Activated naive CD4-positive, alpha-beta T cell treated with anti-CD3 and anti-CD28 coated beads, Interleukin-2, amount 50 U/mL, for 16 hours (primary cell): ENCODE data around the gene ECEL1.
A peak's percentile ranks its signal among the peaks of the same experiment; 100 is the strongest.

Experiments used
- DNase-seq: peaks from one replicate; pipeline ENCODE4 v3.0.0-alpha.2; 2020

ECEL1 gene

GRCh38 chr2:232496501-232497270, 9.1 kb upstream of the ECEL1 start:
- DNase-seq = no peak

- DNase-seq = no peak
Observed at GRCh38 chr2:232495292-232495691, 7.7 kb upstream of the ECEL1 start.

DNA sequence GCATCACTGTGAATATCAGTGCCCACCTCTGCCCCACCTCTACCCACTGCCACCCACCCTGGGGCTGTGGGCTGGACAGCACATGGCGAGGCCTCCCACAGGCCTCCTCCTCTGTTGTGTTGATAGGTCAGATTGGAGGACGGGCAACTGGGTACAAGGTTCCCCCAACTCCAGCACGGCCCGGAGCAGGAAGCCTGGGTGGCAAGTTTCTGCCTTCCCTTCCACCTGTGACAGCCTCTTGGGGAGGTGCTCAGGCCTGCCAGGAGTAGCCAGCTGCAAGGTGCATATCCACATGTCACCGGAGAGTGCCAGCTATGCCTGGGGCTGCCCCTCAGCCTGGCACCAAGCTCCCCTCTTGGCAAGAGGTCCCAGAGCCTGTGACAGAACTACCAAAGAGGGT, 6.9 kb upstream of the ECEL1 start:
- DNase-seq = no peak

DNA sequence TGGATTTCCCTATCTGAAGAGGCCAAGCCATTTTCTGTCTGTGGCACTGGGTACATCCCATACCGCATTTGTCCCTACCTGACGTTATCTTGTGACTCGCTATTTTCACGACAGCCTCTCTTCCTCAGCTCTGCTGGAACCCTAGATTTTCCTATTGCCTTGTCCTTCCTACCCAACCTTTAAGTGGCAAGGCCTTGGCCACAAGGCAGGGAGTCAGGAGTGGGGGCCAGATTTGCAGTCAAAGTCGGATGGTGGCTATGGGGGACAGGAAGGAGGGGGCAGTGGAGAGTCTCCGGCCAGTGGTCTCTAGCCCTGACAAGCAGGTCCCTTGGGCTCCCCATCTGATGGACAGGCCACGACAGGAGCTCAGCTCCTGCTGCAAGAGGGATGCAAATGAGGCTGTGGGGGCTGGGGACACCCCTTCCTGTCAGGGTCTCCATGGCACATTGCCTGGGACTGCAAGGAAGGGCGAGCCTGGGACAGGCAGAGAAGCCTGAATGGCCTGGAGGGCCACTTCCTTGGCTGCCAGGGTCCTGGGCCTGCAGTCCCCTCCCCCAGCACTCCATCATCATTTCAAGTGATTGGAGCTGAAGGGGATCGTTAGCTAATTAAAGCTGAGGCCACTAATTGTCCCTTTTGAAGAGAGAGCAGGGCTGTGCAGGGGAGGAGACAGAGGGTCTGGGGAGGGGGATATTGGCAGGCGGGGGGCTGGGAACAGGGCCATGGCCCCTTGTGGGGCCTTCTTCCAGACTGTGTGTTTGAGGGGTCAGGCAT, 6.3 kb upstream of the ECEL1 start:
- no peak for DNase-seq

GRCh38 chr2:232492963-232493700, 5.5 kb upstream of the ECEL1 start:
- peak; percentile 1 for DNase-seq

DNA sequence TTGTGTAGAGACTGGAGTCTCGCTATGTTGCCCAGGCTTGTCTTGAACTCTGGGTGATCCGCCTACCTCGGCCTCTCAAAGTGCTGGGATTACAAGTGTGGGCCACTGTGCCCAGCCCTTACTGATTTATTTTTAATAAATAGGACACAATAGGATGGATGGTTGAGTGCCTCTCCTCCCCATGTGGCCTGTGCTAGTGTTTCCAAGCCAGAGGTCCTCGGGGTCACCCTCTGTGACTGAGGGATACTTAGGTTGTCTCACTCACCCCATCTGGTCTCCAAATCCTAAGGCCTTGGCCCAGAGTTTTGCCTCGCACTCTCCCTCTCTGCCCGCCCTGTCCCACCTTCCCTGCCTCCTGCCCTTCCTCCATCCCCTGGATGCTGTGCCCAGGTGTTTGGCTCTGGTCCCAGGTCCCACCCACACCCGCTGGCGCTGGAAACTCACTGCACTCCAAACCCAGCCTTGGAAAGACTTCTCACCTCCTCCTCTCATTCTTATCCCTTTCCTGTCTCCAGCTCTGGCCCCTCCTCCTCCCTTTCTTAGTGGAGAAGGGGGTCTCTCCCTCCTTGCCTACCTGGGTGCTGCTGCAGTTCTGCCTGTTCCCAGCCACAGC, 4.7 kb upstream of the ECEL1 start:
- peak; percentile 1 for DNase-seq

GRCh38 chr2:232491139-232491780, 3.6 kb upstream of the ECEL1 start:
- no peak for DNase-seq

- DNase-seq = peak; percentile 10
Observed at GRCh38 chr2:232490221-232491138, 2.8 kb upstream of the ECEL1 start.

DNA sequence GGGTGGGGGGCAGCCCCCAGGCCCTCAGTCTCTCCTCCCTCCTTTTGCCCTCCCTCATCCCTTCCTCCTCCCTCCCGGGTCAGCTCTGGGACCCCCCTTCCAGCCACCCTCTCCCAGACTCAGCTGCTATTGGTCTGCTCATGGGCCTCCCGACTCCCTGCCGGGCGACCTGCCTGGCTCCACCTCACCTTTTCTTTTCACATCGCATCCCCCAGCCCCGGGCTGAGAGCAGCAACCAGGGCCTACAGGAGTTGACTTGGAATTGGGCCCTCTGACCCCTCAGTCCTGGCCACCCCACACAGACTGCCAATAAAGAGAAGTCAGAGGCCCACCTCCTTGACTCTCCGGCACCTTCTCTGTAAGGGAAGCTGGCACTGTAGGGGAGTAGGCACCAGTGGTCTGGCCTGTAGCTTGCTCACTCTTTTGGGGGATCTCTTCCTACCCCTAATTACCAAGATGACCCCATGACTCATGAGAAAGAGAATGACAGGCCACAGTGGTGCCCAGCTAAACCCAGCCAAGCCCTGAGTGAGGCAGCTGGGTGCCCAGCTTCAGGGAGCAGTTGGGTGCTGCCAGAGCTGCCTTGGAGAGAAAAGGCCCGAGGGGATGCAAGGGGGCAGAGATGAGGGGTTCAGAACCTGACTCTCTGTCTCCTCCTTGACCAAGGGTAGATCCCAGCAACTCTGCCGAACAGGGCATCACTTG, 2.0 kb upstream of the ECEL1 start:
- peak; percentile 5 for DNase-seq

- DNase-seq = no peak
Observed at GRCh38 chr2:232488721-232489300, 1.2 kb upstream of the ECEL1 start.

- DNase-seq = peak; percentile 10
Observed at GRCh38 chr2:232488097-232488711, 570 bp upstream of the ECEL1 start.

GRCh38 chr2:232486558-232487384, 863 bp downstream of the ECEL1 start:
- DNase-seq = peak; percentile 9

GRCh38 chr2:232485757-232486557, 1.7 kb downstream of the ECEL1 start:
- peak; percentile 9 for DNase-seq

DNA sequence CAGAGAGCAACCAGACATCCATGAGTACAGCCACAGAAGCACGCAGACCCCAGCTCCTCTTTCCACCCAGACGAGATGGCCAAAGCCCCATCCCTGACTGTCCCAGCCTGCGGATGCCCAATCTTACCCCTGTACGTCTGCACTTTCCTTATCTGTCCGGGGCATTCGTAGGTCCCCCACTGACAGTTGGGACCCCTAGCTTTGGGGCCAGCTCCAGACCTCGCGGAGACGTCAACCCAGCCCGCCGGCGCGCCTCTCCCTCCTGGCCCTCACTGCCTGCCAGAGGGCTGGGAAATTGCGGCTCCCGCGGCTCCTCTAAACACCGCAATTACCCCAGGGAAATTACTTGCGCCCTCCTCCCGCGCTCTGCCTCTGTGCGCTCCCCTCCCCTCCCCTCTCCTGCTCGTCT, 2.3 kb downstream of the ECEL1 start:
- peak; percentile 9 for DNase-seq

DNA sequence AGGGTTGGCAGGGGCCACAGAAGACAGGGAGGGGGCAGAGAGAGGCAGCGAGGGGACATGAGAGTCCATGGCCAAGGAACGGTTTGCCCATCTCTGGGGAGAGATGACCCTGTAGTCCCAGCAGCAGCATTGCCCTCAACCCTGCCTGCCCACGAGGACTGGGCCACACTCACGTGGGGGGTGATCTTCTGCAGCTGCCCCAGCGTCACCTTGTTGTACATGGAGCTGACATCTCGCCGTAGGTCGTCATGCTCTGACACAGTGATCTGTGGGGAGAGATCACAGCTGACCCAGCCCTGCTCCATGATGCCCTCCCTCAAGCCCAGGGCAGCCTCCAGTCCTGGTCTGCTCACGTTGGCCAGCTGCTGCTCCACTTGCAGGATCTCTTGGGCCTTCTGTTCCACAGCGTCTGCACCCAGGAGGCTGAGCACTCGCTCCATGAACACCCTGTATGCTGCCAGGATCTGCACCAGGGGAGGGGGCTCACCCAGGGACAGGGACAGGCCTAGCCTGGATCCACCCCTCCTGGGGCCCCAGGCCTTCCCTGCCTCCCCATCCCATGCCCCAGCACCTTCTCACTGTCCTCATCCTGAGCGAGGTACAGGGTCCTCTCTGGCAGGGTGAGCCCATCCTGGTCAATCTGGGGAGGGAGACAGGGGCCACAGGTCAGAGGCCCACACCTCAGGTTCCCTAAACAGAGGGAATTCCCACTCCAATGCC, 2.8 kb downstream of the ECEL1 start:
- DNase-seq = peak; percentile 8

DNA sequence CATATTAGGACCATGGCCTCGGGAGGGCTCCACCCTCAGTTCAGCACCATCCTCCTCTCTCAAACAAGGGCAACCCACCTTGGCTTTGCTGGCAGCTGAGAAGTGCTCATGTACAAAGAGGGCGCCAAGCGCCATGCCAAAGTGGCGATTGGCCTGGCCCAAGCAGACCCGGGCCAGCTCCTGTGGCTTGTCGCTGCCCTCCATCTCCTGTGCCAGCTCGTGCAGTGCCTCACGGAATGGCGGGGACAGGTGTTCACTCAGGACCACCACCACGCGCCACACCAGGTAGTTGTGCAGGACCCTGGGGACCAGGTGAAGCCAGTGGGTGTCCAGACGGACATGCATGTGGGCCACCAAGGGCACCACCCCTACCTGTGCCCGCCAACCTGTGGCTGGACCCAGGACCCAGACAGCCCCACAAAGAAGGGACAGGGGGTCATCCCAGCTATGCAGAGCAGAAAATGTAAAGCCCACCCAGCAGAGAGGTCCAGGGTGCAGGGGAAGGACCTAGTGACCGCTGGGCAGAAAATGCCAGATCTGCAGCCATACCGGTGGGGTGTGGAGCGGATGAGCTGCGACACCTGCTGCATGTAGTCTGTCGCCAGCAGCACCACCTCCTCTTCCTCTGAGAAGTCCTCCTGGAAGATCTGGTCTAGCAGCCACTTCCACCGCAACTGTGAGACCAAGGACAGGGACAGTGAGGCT, 3.6 kb downstream of the ECEL1 start:
- DNase-seq = peak; percentile 8
